ENCODE results near the gene CBX5.
"Not testable (repeated sequence)": the region's sequence is repeated elsewhere in the genome, so short reads cannot be mapped to it uniquely, and the experiment has no call there.

- TF ChIP-seq CTCF (IDR thresholded peaks at IDR 0.05; ENCODE audit: low read length); EZH2 (IDR thresholded peaks at IDR 0.05; ENCODE audit: borderline replicate concordance, low read length): not testable (repeated sequence)
These were observed 85.3 kb downstream of the CBX5 start for GRCh38 chr12:54194611-54195010.
